HepG2 (cell line): Measurements from ENCODE around the gene ZNF385B. TPM values are rescaled to one million over a fixed set of nuclear protein-coding genes. Genes with fewer than 3 reads are reported as not detected.

Experiments
- DMTF1 ChIP-seq: sonication (generic); formaldehyde crosslinking; IDR thresholded peaks from 2 replicates; pipeline ENCODE4 v1.4.0; 2020; ENCODE audit warnings: mild to moderate bottlenecking, missing genetic modification reagents
- DRAP1 ChIP-seq: IDR thresholded peaks from 2 replicates; pipeline ENCODE4 v1.6.1; 2016; ENCODE audit warnings: missing genetic modification reagents, missing compliant biosample characterization
- ELK4 ChIP-seq: sonication (generic); formaldehyde crosslinking; IDR thresholded peaks from 2 replicates; pipeline ENCODE4 v1.9.0; 2021; ENCODE audit warnings: missing genetic modification reagents, borderline replicate concordance
- HOXA3 ChIP-seq: sonication (generic); formaldehyde crosslinking; IDR thresholded peaks from 2 replicates; pipeline ENCODE4 v1.5.0; 2020; ENCODE audit warnings: missing genetic modification reagents
- KLF11 ChIP-seq: IDR thresholded peaks from 2 replicates; pipeline ENCODE4 v1.6.1; 2016; ENCODE audit warnings: missing compliant biosample characterization
- SP1 ChIP-seq, 2 experiments: fragments of 450-650 bp in 1 of 2; sonication (generic) in 1 of 2; formaldehyde crosslinking in 1 of 2; IDR thresholded peaks; 2 replicates each; pipeline versions ENCODE4 v1.4.0 to v1.6.1; 2016 to 2020; ENCODE audit warnings: missing genetic modification reagents in 1 of 2
- TCF7L2 ChIP-seq: IDR thresholded peaks from 2 replicates; pipeline ENCODE4 v1.6.1; 2011; ENCODE audit warnings: mild to moderate bottlenecking, low read depth, low read length, moderate library complexity
- USF2 ChIP-seq, 2 experiments: sonication (generic) in 1 of 2; formaldehyde crosslinking in 1 of 2; IDR thresholded peaks; 2 replicates each; pipeline versions ENCODE4 v1.5.1 to v1.6.1; 2011 to 2020; ENCODE audit warnings: borderline replicate concordance in 1 of 2, low read depth in 1 of 2, low read length in 1 of 2, mild to moderate bottlenecking in 1 of 2, missing genetic modification reagents in 1 of 2, moderate library complexity in 1 of 2
- ZHX2 ChIP-seq, 2 experiments: sonication (generic) in 1 of 2; formaldehyde crosslinking in 1 of 2; IDR thresholded peaks; 2 replicates each; pipeline versions ENCODE4 v1.6.1 to v1.9.0; 2014 to 2022; ENCODE audit warnings: antibody characterized with exemption in 1 of 2, borderline replicate concordance in 1 of 2, inconsistent platforms in 1 of 2, low read depth in 1 of 2, missing genetic modification reagents in 1 of 2
- ZNF136 ChIP-seq: sonication (generic); formaldehyde crosslinking; IDR thresholded peaks from 2 replicates; pipeline ENCODE4 v1.8.1; 2022; ENCODE audit warnings: low read depth, mild to moderate bottlenecking, moderate library complexity, missing genetic modification reagents
- ZNF276 ChIP-seq: sonication (generic); formaldehyde crosslinking; IDR thresholded peaks from 2 replicates; pipeline ENCODE4 v1.4.0; 2020; ENCODE audit warnings: mild to moderate bottlenecking, low read depth, missing genetic modification reagents
- ZNF329 ChIP-seq: sonication (generic); formaldehyde crosslinking; IDR thresholded peaks from 2 replicates; pipeline ENCODE4 v1.9.0; 2021; ENCODE audit warnings: low read depth, mild to moderate bottlenecking, missing genetic modification reagents
- ZNF746 ChIP-seq: sonication (generic); formaldehyde crosslinking; IDR thresholded peaks from 2 replicates; pipeline ENCODE4 v1.8.0; 2022; ENCODE audit warnings: mild to moderate bottlenecking, missing genetic modification reagents
- polyA plus RNA-seq, 8 experiments: library from polyadenylated mRNA; depleted of rRNA in 3 of 8; stranded (reverse) in 7 of 8; unstranded in 1 of 8; fragments of >200 nt; fragmentation: Illumina TruSeq in 4 of 8; extraction: Trizol in 4 of 8; gene quantifications; 2 replicates each; pipeline versions ENCODE4 v1.2.1 to v1.2.3, GENCODE V29; 2011 to 2016; ENCODE audit warnings: low read depth in 4 of 8, missing spikeins in 1 of 8, mixed read lengths in 1 of 8; ENCODE audit not compliant: insufficient read depth in 1 of 8
- total RNA-seq, 5 experiments: library from RNA; depleted of rRNA; stranded (reverse); fragments of >200 nt; fragmentation: Illumina TruSeq; extraction: Trizol; gene quantifications; 2 replicates each; pipeline ENCODE4 v1.2.3, GENCODE V29; 2016; ENCODE audit warnings: low read depth in 1 of 5

Gene ZNF385B
- total and polyA plus RNA-seq, 2 of the 13 experiments (the other 11 are each of a cell fraction or from before 2014, with no cell fraction given): 3.3 to 6.7 TPM

- peak; percentile 61 for TF ChIP-seq DRAP1 (CRISPR knock-in tag)
- TF ChIP-seq ZNF276 (CRISPR knock-in tag): peak; percentile 90; the same call in 1 of the 2 replicates
- TF ChIP-seq ZNF329: no peak
- TF ChIP-seq HOXA3 (CRISPR knock-in tag): peak; percentile 84
- 0 out of 2 replicates have a peak, but pooled peaks have one; percentile 54 for TF ChIP-seq DMTF1
- no peak for TF ChIP-seq USF2 (IDR thresholded peaks at IDR 0.05; ENCODE audit: low read depth, low read length)
- no peak for TF ChIP-seq USF2 (CRISPR knock-in tag; IDR thresholded peaks at IDR 0.05; ENCODE audit: borderline replicate concordance)
- no peak for TF ChIP-seq SP1 (IDR thresholded peaks at IDR 0.05)
- 0 out of 2 replicates have a peak, but pooled peaks have one; percentile 10 for TF ChIP-seq SP1 (CRISPR knock-in tag; IDR thresholded peaks at IDR 0.05)
- peak; percentile 87; the same call in 1 of the 2 replicates for TF ChIP-seq ZNF136 (CRISPR knock-in tag)
- TF ChIP-seq ELK4 (CRISPR knock-in tag): no peak
- no peak for TF ChIP-seq ZHX2 (IDR thresholded peaks at IDR 0.05; ENCODE audit: low read depth)
- peak; percentile 91; the same call in 1 of the 2 replicates for TF ChIP-seq ZHX2 (CRISPR knock-in tag; IDR thresholded peaks at IDR 0.05; ENCODE audit: borderline replicate concordance)
- no peak for TF ChIP-seq KLF11 (CRISPR knock-in tag)
- peak; percentile 93 for TF ChIP-seq TCF7L2
- no peak for TF ChIP-seq ZNF746 (CRISPR knock-in tag)
Observed at GRCh38 chr2:179543361-179543901, 318.0 kb downstream of the ZNF385B start (continued).
